Measurements from ENCODE around the gene SLC1A1.

The SLC1A1 gene

GRCh38 chr9:4489919-4490704, at the start of gene SLC1A1:
Gene SLC1A1 (plus strand): TSS chr9:4490468. CDS start chr9:4490680, 212 bp downstream.
- Histone ChIP-seq H3K27ac (ENCODE audit: low read length) (no peak within 1 kb of the TSS), H3K36me3 (ENCODE audit: control insufficient read depth, insufficient read depth, low read length) (no peaks in the 10 kb centered on the region), H3K4me3 (ENCODE audit: low read length) (peak within 1 kb of the TSS; percentile 87; the same call in 1 of the 2 replicates), H3K4me1 (ENCODE audit: control insufficient read depth, insufficient read depth, low read length) (no peaks in the 10 kb centered on the region), H3K9me3 (ENCODE audit: control insufficient read depth, insufficient read depth, low read length) (no peaks in the 10 kb centered on the region), H3K27me3 (ENCODE audit: control insufficient read depth, insufficient read depth, low read length) (peaks cover 2% of the 10 kb centered on the region; the same call in 1 of the 2 replicates)
- no peak for DNase-seq (ENCODE audit: low read depth, low spot score)
- WGBS (ENCODE audit: insufficient coverage, insufficient read length) = no CpG with 5 or more reads among the region's 72 CpGs

GRCh38 chr9:4442806-4443205, 47.5 kb upstream of the SLC1A1 start:
- no peak overlapping the region for H3K27ac ChIP-seq (ENCODE audit: low read length)
- no peaks in the 10 kb centered on the region for H3K27me3 ChIP-seq (ENCODE audit: control insufficient read depth, insufficient read depth, low read length)
- H3K9me3 ChIP-seq (ENCODE audit: control insufficient read depth, insufficient read depth, low read length) = no peaks in the 10 kb centered on the region
- H3K4me3 ChIP-seq (ENCODE audit: low read length) = no peak overlapping the region
- no peak for DNase-seq (ENCODE audit: low read depth, low spot score)
- H3K36me3 ChIP-seq (ENCODE audit: control insufficient read depth, insufficient read depth, low read length) = no peaks in the 10 kb centered on the region
- H3K4me1 ChIP-seq (ENCODE audit: control insufficient read depth, insufficient read depth, low read length) = no peaks in the 10 kb centered on the region
- WGBS (ENCODE audit: insufficient coverage, insufficient read length) = no CpG with 5 or more reads among the region's 3 CpGs

- no peaks in the 10 kb centered on the region for H3K36me3 ChIP-seq (ENCODE audit: control insufficient read depth, insufficient read depth, low read length)
Measured at GRCh38 chr9:4443439-4443838, 46.8 kb upstream of the SLC1A1 start.

GRCh38 chr9:4461437-4461836, 28.8 kb upstream of the SLC1A1 start:
- no CpG with 5 or more reads among the region's 2 CpGs for WGBS (ENCODE audit: insufficient coverage, insufficient read length)
- Histone ChIP-seq H3K36me3 (ENCODE audit: control insufficient read depth, insufficient read depth, low read length) (no peaks in the 10 kb centered on the region), H3K27ac (ENCODE audit: low read length) (no peak overlapping the region), H3K27me3 (ENCODE audit: control insufficient read depth, insufficient read depth, low read length) (no peaks in the 10 kb centered on the region), H3K4me1 (ENCODE audit: control insufficient read depth, insufficient read depth, low read length) (no peaks in the 10 kb centered on the region; the same call in 1 of the 2 replicates), H3K9me3 (ENCODE audit: control insufficient read depth, insufficient read depth, low read length) (no peaks in the 10 kb centered on the region), H3K4me3 (ENCODE audit: low read length) (no peak overlapping the region)
- no peak for DNase-seq (ENCODE audit: low read depth, low spot score)

More at GRCh38 chr9:4443439-4443838, 46.8 kb upstream of the SLC1A1 start:
- Histone ChIP-seq H3K4me3 (ENCODE audit: low read length) (no peak overlapping the region), H3K9me3 (ENCODE audit: control insufficient read depth, insufficient read depth, low read length) (no peaks in the 10 kb centered on the region), H3K27ac (ENCODE audit: low read length) (no peak overlapping the region), H3K4me1 (ENCODE audit: control insufficient read depth, insufficient read depth, low read length) (no peaks in the 10 kb centered on the region), H3K27me3 (ENCODE audit: control insufficient read depth, insufficient read depth, low read length) (no peaks in the 10 kb centered on the region)
- no peak for DNase-seq (ENCODE audit: low read depth, low spot score)
- WGBS (ENCODE audit: insufficient coverage, insufficient read length) = no CpG with 5 or more reads among the region's 1 CpG

- no peak overlapping the region for H3K27ac ChIP-seq (ENCODE audit: low read length)
- no peaks in the 10 kb centered on the region; the same call in 1 of the 2 replicates for H3K4me1 ChIP-seq (ENCODE audit: control insufficient read depth, insufficient read depth, low read length)
- H3K9me3 ChIP-seq (ENCODE audit: control insufficient read depth, insufficient read depth, low read length) = 0 out of 2 replicates have a peak, but pooled peaks cover 1% of the 10 kb centered on the region
- no peaks in the 10 kb centered on the region for H3K27me3 ChIP-seq (ENCODE audit: control insufficient read depth, insufficient read depth, low read length)
- H3K36me3 ChIP-seq (ENCODE audit: control insufficient read depth, insufficient read depth, low read length) = 0 out of 2 replicates have a peak, but pooled peaks cover 2% of the 10 kb centered on the region
- no peak for DNase-seq (ENCODE audit: low read depth, low spot score)
- WGBS (ENCODE audit: insufficient coverage, insufficient read length) = no CpG with 5 or more reads among the region's 3 CpGs
- no peak overlapping the region for H3K4me3 ChIP-seq (ENCODE audit: low read length)
Measured at GRCh38 chr9:4463824-4464223, 26.4 kb upstream of the SLC1A1 start.

GRCh38 chr9:4464911-4465513, 25.3 kb upstream of the SLC1A1 start:
- Histone ChIP-seq H3K4me3 (ENCODE audit: low read length) (no peak overlapping the region), H3K27ac (ENCODE audit: low read length) (no peak overlapping the region), H3K4me1 (ENCODE audit: control insufficient read depth, insufficient read depth, low read length) (no peaks in the 10 kb centered on the region; the same call in 1 of the 2 replicates), H3K36me3 (ENCODE audit: control insufficient read depth, insufficient read depth, low read length) (0 out of 2 replicates have a peak, but pooled peaks cover 2% of the 10 kb centered on the region), H3K9me3 (ENCODE audit: control insufficient read depth, insufficient read depth, low read length) (0 out of 2 replicates have a peak, but pooled peaks cover 1% of the 10 kb centered on the region), H3K27me3 (ENCODE audit: control insufficient read depth, insufficient read depth, low read length) (no peaks in the 10 kb centered on the region)
- DNase-seq (ENCODE audit: low read depth, low spot score) = no peak
- WGBS (ENCODE audit: insufficient coverage, insufficient read length) = no CpG with 5 or more reads among the region's 11 CpGs

GRCh38 chr9:4465910-4466309, 24.4 kb upstream of the SLC1A1 start:
- no peaks in the 10 kb centered on the region; the same call in 1 of the 2 replicates for H3K4me1 ChIP-seq (ENCODE audit: control insufficient read depth, insufficient read depth, low read length)
- no peak overlapping the region for H3K27ac ChIP-seq (ENCODE audit: low read length)
- H3K4me3 ChIP-seq (ENCODE audit: low read length) = no peak overlapping the region
- DNase-seq (ENCODE audit: low read depth, low spot score) = no peak
- WGBS (ENCODE audit: insufficient coverage, insufficient read length) = no CpG with 5 or more reads among the region's 2 CpGs
- no peaks in the 10 kb centered on the region for H3K27me3 ChIP-seq (ENCODE audit: control insufficient read depth, insufficient read depth, low read length)
- H3K36me3 ChIP-seq (ENCODE audit: control insufficient read depth, insufficient read depth, low read length) = 0 out of 2 replicates have a peak, but pooled peaks cover 2% of the 10 kb centered on the region
- 0 out of 2 replicates have a peak, but pooled peaks cover 1% of the 10 kb centered on the region for H3K9me3 ChIP-seq (ENCODE audit: control insufficient read depth, insufficient read depth, low read length)

- Histone ChIP-seq H3K36me3 (ENCODE audit: control insufficient read depth, insufficient read depth, low read length) (no peaks in the 10 kb centered on the region), H3K4me1 (ENCODE audit: control insufficient read depth, insufficient read depth, low read length) (no peaks in the 10 kb centered on the region), H3K27ac (ENCODE audit: low read length) (no peak overlapping the region), H3K4me3 (ENCODE audit: low read length) (no peak overlapping the region), H3K9me3 (ENCODE audit: control insufficient read depth, insufficient read depth, low read length) (no peaks in the 10 kb centered on the region), H3K27me3 (ENCODE audit: control insufficient read depth, insufficient read depth, low read length) (no peaks in the 10 kb centered on the region)
- WGBS (ENCODE audit: insufficient coverage, insufficient read length) = no CpG with 5 or more reads among the region's 1 CpG
- no peak for DNase-seq (ENCODE audit: low read depth, low spot score)
Measured at GRCh38 chr9:4475301-4475700, 15.0 kb upstream of the SLC1A1 start.

GRCh38 chr9:4486176-4486575, 4.1 kb upstream of the SLC1A1 start:
- Histone ChIP-seq H3K4me3 (ENCODE audit: low read length) (no peak overlapping the region), H3K27me3 (ENCODE audit: control insufficient read depth, insufficient read depth, low read length) (peaks cover 2% of the 10 kb centered on the region; the same call in 1 of the 2 replicates), H3K36me3 (ENCODE audit: control insufficient read depth, insufficient read depth, low read length) (no peaks in the 10 kb centered on the region), H3K27ac (ENCODE audit: low read length) (no peak overlapping the region), H3K4me1 (ENCODE audit: control insufficient read depth, insufficient read depth, low read length) (no peaks in the 10 kb centered on the region), H3K9me3 (ENCODE audit: control insufficient read depth, insufficient read depth, low read length) (no peaks in the 10 kb centered on the region)
- no peak for DNase-seq (ENCODE audit: low read depth, low spot score)
- WGBS (ENCODE audit: insufficient coverage, insufficient read length) = no CpG with 5 or more reads among the region's 2 CpGs

- DNase-seq (ENCODE audit: low read depth, low spot score) = no peak
- peak overlapping the region; percentile 87; the same call in 1 of the 2 replicates for H3K4me3 ChIP-seq (ENCODE audit: low read length)
- no peak overlapping the region for H3K27ac ChIP-seq (ENCODE audit: low read length)
- peaks cover 2% of the 10 kb centered on the region; the same call in 1 of the 2 replicates for H3K27me3 ChIP-seq (ENCODE audit: control insufficient read depth, insufficient read depth, low read length)
- no peaks in the 10 kb centered on the region for H3K9me3 ChIP-seq (ENCODE audit: control insufficient read depth, insufficient read depth, low read length)
- no CpG with 5 or more reads among the region's 8 CpGs for WGBS (ENCODE audit: insufficient coverage, insufficient read length)
- H3K36me3 ChIP-seq (ENCODE audit: control insufficient read depth, insufficient read depth, low read length) = no peaks in the 10 kb centered on the region
- no peaks in the 10 kb centered on the region for H3K4me1 ChIP-seq (ENCODE audit: control insufficient read depth, insufficient read depth, low read length)
Measured at GRCh38 chr9:4489562-4489918, 728 bp upstream of the SLC1A1 start.
